Activated naive CD8-positive, alpha-beta T cell treated with anti-CD3 and anti-CD28 coated beads for 36 hours (primary cell): ENCODE results near the gene EGFL7. TPM values are rescaled to one million over a fixed set of nuclear protein-coding genes. Genes with fewer than 3 reads are reported as not detected.

Experiments used
- DNase-seq: peaks from one replicate; pipeline ENCODE4 v3.0.0; 2021
- H3K27ac Mint-ChIP-seq: one replicate; pipeline ENCODE4 v1.8.0; 2022; ENCODE audit warnings: mild to moderate bottlenecking, moderate library complexity, mixed read lengths
- H3K27me3 Mint-ChIP-seq: one replicate; pipeline ENCODE4 v1.8.0; 2022; ENCODE audit warnings: mild to moderate bottlenecking, mixed read lengths
- H3K36me3 Mint-ChIP-seq: one replicate; pipeline ENCODE4 v1.8.0; 2021; ENCODE audit warnings: mild to moderate bottlenecking, mixed read lengths
- H3K4me1 Mint-ChIP-seq: one replicate; pipeline ENCODE4 v1.8.0; 2021; ENCODE audit warnings: mixed read lengths
- H3K4me3 Mint-ChIP-seq: one replicate; pipeline ENCODE4 v1.8.0; 2022; ENCODE audit warnings: mild to moderate bottlenecking, moderate library complexity, mixed read lengths
- H3K9me3 Mint-ChIP-seq: one replicate; pipeline ENCODE4 v1.8.0; 2022; ENCODE audit warnings: mixed read lengths
- total RNA-seq, 2 experiments: library from RNA; stranded (reverse); gene quantifications; one replicate each; pipeline ENCODE4 v1.2.3, GENCODE V29; 2021

The EGFL7 gene
- total RNA-seq, 2 experiments from 2014 or later = 0.94 to 1.2 TPM

DNA sequence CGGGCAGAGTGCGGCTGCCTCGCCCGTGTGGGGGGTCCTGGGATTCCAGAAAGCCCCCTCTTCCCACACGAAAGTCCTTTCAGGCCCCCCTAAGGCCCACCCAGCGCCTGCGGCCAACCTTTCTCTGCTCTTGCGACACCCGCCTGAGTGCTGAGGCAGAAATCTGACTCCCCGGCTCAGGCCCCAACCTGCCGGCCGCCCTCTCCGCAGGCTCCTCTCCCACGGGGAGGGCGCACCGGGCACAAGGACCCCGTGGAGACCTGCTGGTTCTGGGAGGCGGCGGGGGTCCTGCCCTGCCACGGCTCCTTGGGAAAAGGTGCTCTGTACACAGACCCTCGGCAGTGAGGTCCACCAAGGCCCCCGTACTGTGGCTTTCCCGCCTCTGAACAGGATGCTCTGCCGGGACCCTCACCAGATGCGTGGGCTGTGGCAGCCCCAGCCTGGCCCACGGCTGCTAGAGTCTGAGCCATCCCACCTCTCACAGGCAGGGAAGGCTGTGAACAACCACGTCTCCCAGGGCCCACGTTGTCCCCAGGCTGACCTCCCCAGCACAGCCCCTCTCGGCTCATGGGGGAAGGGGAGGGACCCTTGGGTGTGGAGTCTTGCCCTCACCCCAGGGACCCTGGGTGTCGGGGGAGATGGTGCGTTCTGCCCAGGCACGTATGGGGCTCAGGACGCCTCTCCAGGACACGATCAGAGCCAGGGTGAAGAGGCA lies 41.5 kb upstream of the EGFL7 start:
- Mint-ChIP-seq H3K36me3 (no peaks in the 10 kb centered on the region), H3K27me3 (peaks cover 4% of the 10 kb centered on the region), H3K4me3 (no peak overlapping the region), H3K27ac (no peak overlapping the region), H3K9me3 (no peaks in the 10 kb centered on the region), H3K4me1 (no peaks in the 10 kb centered on the region)
- no peak for DNase-seq

- H3K4me1 Mint-ChIP-seq = no peaks in the 10 kb centered on the region
- H3K27me3 Mint-ChIP-seq = peaks cover 4% of the 10 kb centered on the region
- H3K36me3 Mint-ChIP-seq = no peaks in the 10 kb centered on the region
- DNase-seq = no peak
- no peak overlapping the region for H3K27ac Mint-ChIP-seq
- H3K4me3 Mint-ChIP-seq = no peak overlapping the region
- H3K9me3 Mint-ChIP-seq = no peaks in the 10 kb centered on the region
These were observed 41.0 kb upstream of the EGFL7 start for GRCh38 chr9:136621734-136622093.

GRCh38 chr9:136622538-136622948 lies 40.2 kb upstream of the EGFL7 start:
- no peaks in the 10 kb centered on the region for H3K9me3 Mint-ChIP-seq
- no peak for DNase-seq
- no peak overlapping the region for H3K27ac Mint-ChIP-seq
- H3K36me3 Mint-ChIP-seq = no peaks in the 10 kb centered on the region
- H3K27me3 Mint-ChIP-seq = peaks cover 7% of the 10 kb centered on the region
- no peak overlapping the region for H3K4me3 Mint-ChIP-seq
- H3K4me1 Mint-ChIP-seq = no peaks in the 10 kb centered on the region

DNA sequence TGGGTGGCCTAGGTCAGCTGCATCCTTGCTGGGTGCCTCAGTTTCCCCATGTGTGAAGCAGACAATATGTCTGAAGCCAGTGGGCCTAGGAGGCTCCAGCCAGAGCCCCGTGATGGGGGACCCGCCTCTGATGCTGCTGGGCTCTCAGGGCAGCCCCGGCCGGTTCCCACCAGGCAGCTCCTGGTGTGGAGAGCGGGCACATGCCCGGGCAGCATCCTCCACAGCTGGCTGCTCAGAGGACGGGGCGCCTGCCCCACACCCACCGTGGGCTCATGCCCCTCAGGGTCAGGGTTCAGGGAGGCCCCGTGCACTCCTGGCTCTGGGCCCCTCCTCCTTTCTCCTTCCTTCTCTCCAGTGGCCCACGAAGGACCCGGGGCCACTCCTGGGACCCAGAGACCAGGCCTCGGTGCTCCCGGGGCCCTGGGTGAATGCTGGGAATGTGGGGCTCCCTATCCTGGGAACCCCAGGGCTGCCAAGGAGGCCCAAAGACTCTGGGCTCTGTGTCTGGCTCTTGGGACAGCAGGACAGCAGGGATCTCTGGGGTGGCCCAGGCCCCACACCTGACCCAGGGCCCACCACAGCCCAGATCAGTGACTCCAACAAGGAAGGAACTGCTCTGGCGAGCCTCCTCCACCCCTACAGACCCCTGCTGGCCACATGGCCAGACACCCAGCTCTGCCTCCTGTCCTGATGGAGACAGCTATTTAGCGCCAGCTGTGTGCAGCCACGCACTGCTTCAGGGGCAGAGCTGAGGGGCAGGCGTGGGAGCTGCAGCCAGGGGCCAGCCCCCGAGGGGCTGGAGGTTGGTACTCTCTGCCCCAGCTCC lies 39.5 kb upstream of the EGFL7 start:
- Mint-ChIP-seq H3K9me3 (no peaks in the 10 kb centered on the region), H3K4me1 (no peaks in the 10 kb centered on the region), H3K36me3 (no peaks in the 10 kb centered on the region), H3K4me3 (no peak overlapping the region), H3K27me3 (peaks cover 12% of the 10 kb centered on the region), H3K27ac (no peak overlapping the region)
- DNase-seq = no peak

DNA sequence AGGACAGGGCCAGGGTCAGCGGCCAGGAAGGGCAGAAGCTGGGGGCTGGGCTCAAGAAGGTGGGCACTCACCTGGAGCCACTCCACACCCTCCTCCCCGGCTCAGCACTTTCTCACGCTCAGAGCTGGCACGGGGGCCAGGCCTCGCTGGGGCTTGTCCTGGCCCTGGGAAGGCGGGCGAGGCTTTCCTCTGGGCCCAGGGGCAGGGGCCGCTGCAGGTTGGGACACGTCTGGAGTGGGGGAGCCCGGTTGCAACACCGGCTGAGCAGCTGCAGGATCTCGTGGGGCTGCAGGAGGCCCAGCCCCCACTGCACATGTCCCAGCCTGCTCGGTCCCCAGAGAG lies 38.9 kb upstream of the EGFL7 start:
- no peaks in the 10 kb centered on the region for H3K36me3 Mint-ChIP-seq
- no peak overlapping the region for H3K4me3 Mint-ChIP-seq
- no peaks in the 10 kb centered on the region for H3K4me1 Mint-ChIP-seq
- no peak for DNase-seq
- peaks cover 13% of the 10 kb centered on the region for H3K27me3 Mint-ChIP-seq
- H3K27ac Mint-ChIP-seq = no peak overlapping the region
- H3K9me3 Mint-ChIP-seq = no peaks in the 10 kb centered on the region

DNA sequence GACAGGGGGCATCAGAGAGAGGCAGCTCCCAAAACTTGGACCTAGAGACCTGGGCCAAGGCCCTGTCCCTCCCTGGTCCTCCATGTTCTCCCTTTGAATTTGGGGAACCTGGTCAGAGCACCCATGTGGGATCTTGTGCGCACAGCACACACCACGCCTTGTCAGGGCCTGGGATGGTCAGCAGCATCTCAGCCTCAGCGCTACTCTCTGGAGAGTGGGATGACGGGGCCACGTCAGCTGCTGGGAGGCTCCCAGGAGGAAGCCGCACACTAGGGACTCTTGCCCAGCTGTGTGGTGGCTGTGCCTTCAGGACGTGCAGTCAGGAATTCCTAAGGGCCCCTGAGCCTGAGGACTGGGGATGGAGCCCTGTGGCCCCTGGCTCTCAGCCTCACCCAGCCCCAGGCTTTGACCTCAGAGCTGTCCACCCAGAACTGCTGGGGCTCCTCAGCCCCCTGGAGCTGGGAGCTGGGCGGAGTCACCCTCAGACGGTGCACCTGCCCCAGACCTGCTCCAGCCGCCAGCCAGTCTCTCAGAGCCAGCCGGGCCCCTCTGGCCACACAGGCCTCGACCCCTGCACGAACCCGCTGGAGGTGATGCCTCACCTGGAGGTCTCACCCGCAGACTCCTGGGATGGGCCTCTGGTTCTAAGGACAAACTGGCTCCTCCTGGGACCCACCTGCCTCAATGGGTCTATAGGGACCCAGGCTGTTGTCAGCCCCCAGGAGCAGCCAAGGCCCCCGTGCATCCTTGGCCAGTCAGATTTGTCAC lies 38.3 kb upstream of the EGFL7 start:
- Mint-ChIP-seq H3K27me3 (peaks cover 13% of the 10 kb centered on the region), H3K36me3 (no peaks in the 10 kb centered on the region), H3K27ac (no peak overlapping the region), H3K4me3 (no peak overlapping the region), H3K4me1 (no peaks in the 10 kb centered on the region), H3K9me3 (no peaks in the 10 kb centered on the region)
- no peak for DNase-seq

DNA sequence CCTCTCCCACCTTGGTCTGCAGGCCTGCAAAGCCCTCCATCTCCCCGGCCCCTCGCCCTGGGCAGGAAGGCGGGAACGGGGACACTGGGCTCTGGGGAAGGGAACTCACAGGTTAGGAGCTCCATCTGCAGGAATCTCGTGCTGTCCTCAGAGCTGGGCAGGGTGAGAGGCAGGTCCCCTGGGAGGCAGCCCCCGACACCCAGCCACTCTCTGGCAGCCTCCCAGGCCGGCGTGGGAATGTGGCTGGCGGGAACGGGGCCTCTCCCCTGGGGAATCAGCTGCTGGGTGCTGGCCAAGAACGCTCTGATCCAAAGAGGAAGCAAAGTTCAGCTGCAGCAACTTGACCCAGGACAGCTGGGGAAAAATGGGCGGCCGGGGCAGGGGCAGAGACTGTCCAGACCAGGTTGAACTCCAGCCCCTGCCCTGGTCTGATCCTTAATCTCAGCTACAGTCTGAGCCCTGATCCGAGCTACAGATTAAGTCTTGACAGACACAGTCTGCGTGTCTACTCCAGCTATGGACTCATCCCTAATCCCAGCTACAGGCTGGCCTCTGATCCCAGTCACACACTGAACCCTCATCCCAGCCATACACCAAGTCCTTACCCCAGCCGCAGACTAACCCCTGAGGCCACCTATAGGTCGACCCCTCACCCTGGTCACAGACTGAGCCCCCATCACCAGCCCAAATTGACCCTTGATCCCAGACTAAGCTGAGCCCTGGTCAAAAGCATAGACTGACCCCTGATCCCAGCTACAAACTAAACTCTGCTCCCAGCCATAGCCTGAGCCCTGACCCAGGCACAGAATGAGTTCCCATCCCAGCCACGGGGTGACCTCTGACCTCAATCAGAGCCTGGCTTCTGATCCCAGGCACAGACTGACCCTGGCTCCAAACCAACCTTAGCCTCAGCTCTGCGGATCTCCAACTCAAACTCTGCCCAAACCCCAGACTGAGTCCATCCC lies 37.3 kb upstream of the EGFL7 start:
- peaks cover 3% of the 10 kb centered on the region for H3K4me1 Mint-ChIP-seq
- no peak overlapping the region for H3K27ac Mint-ChIP-seq
- peaks cover 17% of the 10 kb centered on the region for H3K27me3 Mint-ChIP-seq

DNA sequence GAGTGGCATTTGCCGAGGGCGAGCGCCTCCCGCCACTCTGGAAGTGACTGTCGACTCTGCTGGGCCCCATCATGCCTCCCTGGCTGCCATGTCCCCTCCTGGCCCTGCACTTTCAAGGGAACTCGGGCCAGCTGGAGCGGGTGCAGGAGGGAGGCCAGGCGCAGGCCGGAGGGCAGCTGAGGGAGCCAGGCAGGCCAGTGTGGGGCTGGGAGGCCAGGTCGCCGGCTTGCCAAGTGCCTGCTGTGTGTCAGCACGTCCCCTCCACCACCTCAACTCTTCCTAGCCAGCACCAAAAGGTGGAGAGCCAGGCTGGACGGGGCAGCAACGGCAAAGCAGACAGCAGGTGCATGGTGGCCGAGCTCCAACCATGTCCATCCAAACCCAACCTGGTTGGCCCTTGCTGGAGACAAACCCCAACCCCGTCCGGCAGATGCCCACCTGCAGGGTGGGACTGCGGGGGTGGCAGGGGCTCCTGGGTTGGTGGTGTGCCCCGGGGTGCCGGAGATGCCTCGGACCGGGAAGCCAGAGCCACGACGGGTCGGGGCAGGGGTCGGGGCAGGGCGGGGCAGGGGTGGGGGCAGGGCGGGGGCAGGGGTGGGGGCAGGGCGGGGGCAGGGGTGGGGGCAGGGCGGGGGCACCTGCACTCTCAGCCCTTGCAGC lies 36.5 kb upstream of the EGFL7 start:
- Mint-ChIP-seq H3K36me3 (no peaks in the 10 kb centered on the region), H3K27me3 (peaks cover 17% of the 10 kb centered on the region), H3K27ac (no peak overlapping the region), H3K9me3 (no peaks in the 10 kb centered on the region), H3K4me1 (peaks cover 3% of the 10 kb centered on the region), H3K4me3 (no peak overlapping the region)
- no peak for DNase-seq

More for the DNA sequence above, 37.3 kb upstream of the EGFL7 start:
- no peak overlapping the region for H3K4me3 Mint-ChIP-seq
- H3K9me3 Mint-ChIP-seq = no peaks in the 10 kb centered on the region
- no peaks in the 10 kb centered on the region for H3K36me3 Mint-ChIP-seq
- no peak for DNase-seq

DNA sequence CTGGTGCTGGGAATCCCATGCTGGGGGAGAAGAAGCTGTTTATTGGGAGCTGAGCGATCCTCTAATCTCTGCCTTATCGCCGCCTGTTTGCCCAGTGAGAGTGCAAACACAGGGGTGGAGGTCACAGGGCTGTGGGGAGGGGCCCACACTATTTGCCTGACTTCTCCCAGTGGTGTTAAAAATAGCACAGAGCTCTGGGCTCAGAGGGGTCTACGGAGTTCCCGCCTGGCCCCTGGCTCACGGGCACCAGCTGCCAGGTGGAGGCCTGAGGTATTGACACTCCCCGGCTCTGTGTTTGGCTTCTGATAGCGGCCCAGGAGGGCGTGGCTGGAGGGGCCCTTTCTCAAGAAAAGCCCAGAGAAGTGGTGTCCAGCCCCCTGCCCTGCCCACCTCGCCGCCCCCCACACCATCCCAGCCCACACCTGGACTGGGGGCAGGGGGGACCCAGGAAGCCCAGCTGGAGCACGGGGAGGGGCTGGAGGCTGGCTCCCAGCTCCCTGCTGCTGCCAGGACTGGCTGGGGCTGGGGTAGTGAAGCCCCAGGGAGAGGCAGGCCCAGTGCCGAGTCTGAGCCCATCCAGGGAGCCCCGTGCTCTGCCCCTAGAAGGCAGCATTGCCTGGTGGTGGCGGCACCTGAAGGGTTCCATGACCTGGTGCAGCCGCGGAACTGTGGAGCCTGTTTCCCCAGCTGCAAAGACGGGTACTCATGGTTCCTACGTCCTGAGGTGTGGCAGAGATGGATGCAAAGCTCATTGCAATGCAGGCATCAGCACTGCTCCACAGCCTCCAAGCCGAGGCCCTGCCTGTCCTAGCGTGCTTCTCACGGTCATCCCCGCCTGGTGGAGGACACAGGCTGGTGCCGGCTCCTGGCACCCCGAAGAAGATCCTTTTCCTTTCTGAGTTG lies 35.7 kb upstream of the EGFL7 start:
- Mint-ChIP-seq H3K4me1 (peaks cover 3% of the 10 kb centered on the region), H3K9me3 (no peaks in the 10 kb centered on the region), H3K36me3 (no peaks in the 10 kb centered on the region), H3K27me3 (peaks cover 17% of the 10 kb centered on the region), H3K4me3 (no peak overlapping the region), H3K27ac (no peak overlapping the region)
- no peak for DNase-seq

DNA sequence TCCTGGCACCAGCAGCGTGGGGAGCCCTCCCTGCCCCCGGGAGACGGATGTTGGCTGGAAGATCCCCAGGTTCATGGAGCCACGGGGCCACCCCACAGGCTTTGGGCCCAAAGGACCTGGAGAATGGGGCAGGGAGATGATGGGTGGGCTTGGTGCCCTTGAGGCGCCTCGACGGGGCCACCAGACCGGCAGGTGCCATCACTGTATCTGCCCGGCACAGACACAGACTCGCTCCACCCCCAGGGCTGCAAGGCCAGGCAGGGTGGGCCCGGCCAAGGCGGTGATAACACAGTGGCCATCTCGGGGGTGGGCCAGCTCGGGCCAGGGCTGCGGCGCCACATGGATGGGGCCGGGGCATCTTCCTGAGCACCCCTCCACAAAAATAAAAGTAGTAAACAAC lies 35.0 kb upstream of the EGFL7 start:
- H3K27me3 Mint-ChIP-seq = peaks cover 17% of the 10 kb centered on the region
- DNase-seq = no peak
- H3K27ac Mint-ChIP-seq = no peak overlapping the region
- no peak overlapping the region for H3K4me3 Mint-ChIP-seq
- no peaks in the 10 kb centered on the region for H3K36me3 Mint-ChIP-seq
- H3K4me1 Mint-ChIP-seq = peaks cover 3% of the 10 kb centered on the region
- no peaks in the 10 kb centered on the region for H3K9me3 Mint-ChIP-seq

DNA sequence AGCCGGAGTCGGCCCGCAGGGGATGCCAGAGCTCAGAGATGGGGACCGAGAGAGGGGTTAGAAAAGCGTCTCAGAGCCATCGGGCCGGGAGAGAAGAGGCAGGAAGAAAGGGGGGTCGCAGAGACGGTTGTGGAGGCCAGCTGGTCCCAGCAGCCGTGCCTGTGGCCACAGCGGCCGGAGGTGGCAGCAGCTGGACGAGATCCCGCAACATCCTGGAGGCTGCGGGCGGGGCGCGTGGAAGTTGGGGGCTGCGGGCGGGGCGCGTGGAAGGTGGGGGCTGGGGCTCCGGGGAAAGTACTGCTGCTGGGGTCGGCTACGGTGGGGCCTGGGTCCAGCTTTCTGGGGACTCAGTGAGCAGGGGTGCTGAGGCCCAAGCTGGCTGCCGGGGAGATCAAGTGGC lies 34.4 kb upstream of the EGFL7 start:
- H3K9me3 Mint-ChIP-seq = no peaks in the 10 kb centered on the region
- H3K36me3 Mint-ChIP-seq = no peaks in the 10 kb centered on the region
- H3K27ac Mint-ChIP-seq = peak overlapping the region; percentile 16

GRCh38 chr9:136629001-136629878 lies 33.5 kb upstream of the EGFL7 start:
- Mint-ChIP-seq H3K27ac (no peak overlapping the region), H3K36me3 (no peaks in the 10 kb centered on the region), H3K27me3 (peaks cover 17% of the 10 kb centered on the region), H3K4me1 (peaks cover 3% of the 10 kb centered on the region), H3K9me3 (no peaks in the 10 kb centered on the region), H3K4me3 (no peak overlapping the region)
- DNase-seq = no peak

More for the DNA sequence above, 34.4 kb upstream of the EGFL7 start:
- Mint-ChIP-seq H3K27me3 (peaks cover 17% of the 10 kb centered on the region), H3K4me3 (no peak overlapping the region), H3K4me1 (peaks cover 3% of the 10 kb centered on the region)
- no peak for DNase-seq
